Heart right ventricle (tissue), 16 donors: ENCODE measurements around the gene CATSPERD. TPM values are rescaled to one million over a fixed set of nuclear protein-coding genes. Genes with fewer than 3 reads are reported as not detected.
A peak's percentile ranks its signal among the peaks of the same experiment; 100 is the strongest.

Experiments used
- ATAC-seq, 8 donors: fragments of 200-7000 bp; cut with Tn5 transposase; one replicate each; pipeline ENCODE4 v1.9.1; 2020; ENCODE audit warnings: mild to moderate bottlenecking in 8 of 8, moderate library complexity in 8 of 8, moderate number of reproducible peaks in 1 of 8
- DNase-seq, 2 donors: peaks; one replicate each; pipeline ENCODE4 v3.0.0-alpha.2; 2020
- H3K27ac ChIP-seq, 10 donors: fragments of 200-600 bp; sonication (generic) in 2 of 10; one replicate each; pipeline versions ENCODE4 v1.5.0 to v1.8.0; 2020 to 2022; ENCODE audit warnings: mild to moderate bottlenecking in 3 of 10
- H3K27me3 ChIP-seq, 7 donors: fragments of 200-600 bp; one replicate each; pipeline ENCODE4 v1.8.0; 2021 to 2022; ENCODE audit warnings: mild to moderate bottlenecking in 2 of 7
- H3K36me3 ChIP-seq, 9 donors: fragments of 200-600 bp; sonication (generic) in 1 of 9; one replicate each; pipeline versions ENCODE4 v1.5.0 to v1.8.0; 2020 to 2022; ENCODE audit warnings: mild to moderate bottlenecking in 2 of 9
- H3K4me1 ChIP-seq, 9 donors: fragments of 200-600 bp; sonication (generic) in 1 of 9; one replicate each; pipeline versions ENCODE4 v1.5.0 to v1.8.0; 2020 to 2022; ENCODE audit warnings: mild to moderate bottlenecking in 4 of 9
- H3K4me3 ChIP-seq, 10 donors: fragments of 200-600 bp; sonication (generic) in 2 of 10; one replicate each; pipeline versions ENCODE4 v1.5.0 to v1.8.0; 2020 to 2022; ENCODE audit warnings: mild to moderate bottlenecking in 7 of 10, moderate library complexity in 2 of 10
- H3K9me3 ChIP-seq, 11 donors: fragments of 200-600 bp in 10 of 11; sonication (generic) in 2 of 11; one replicate each; pipeline versions ENCODE4 v1.5.0 to v1.8.0; 2013 to 2022; ENCODE audit warnings: mild to moderate bottlenecking in 2 of 11, control low read depth in 1 of 11, moderate library complexity in 1 of 11
- WGBS, 2 donors: extraction: QIAGEN DNeasy Blood & Tissue Kit; methylation state at CpG; one replicate each; pipeline ENCODE4 v1.1.7; 2013; ENCODE audit warnings: inconsistent platforms in 1 of 2; 5-methylcytosine and 5-hydroxymethylcytosine counted together
- intact Hi-C, 10 donors: fragments of 100-400 bp; cut with DNase I; formaldehyde crosslinking; loops; one replicate each; pipeline versions ENCODE4 v1.11.1 to v1.14.2; 2022
- long read RNA-seq, 3 donors: library from polyadenylated mRNA; unstranded; transcript quantifications; one replicate each; pipeline ENCODE4 v2.0.0, GENCODE V29; 2020 to 2021
- polyA plus RNA-seq, 2 donors: library from polyadenylated mRNA; stranded (reverse); fragments of 200-250 nt; gene quantifications; one replicate each; pipeline ENCODE4 v1.2.3, GENCODE V29; 2013
- total RNA-seq, 10 donors: library from RNA; stranded (reverse); fragmentation: NEBNext Ultra II Directional in 3 of 10; extraction: Animal tissue kit (Norgen Biotek cat#: 25700) in 3 of 10; gene quantifications; one replicate each; pipeline versions ENCODE4 v1.2.1 to v1.2.4, GENCODE V29; 2021 to 2023
- TF ChIP-seq, protein P1 (sequence below), 9 donors: fragments of 200-600 bp; sonication (generic) in 2 of 9; IDR thresholded peaks; one replicate each; pipeline versions ENCODE4 v1.5.0 to v1.8.0; 2021 to 2022; ENCODE audit warnings: antibody characterized with exemption in 9 of 9, mild to moderate bottlenecking in 5 of 9, moderate library complexity in 1 of 9
- donor health status: Arrhythmogenic right ventricular cardiomyopathy.
- donor health status: ischemic (EF 13 %, LVEDD 7.1; RV severe dilation, severe dysfunction).
- donor health status: healthy with polysubstance abuse.
- donor health status: DM: no; HTN: yes; CAD: no.
- donor health status: DM: no; HTN: no; CAD: no.
- donor health status: ischemic (EF 25% LVEDD 6.9; RV normal size, moderate dysfunction).
- donor health status: ischemic (EF 25% LVEDD 5.7; RV mildly dilated, moderate dysfunction).
- donor health status: healthy.
- donor health status: DM: yes; HTN: yes; CAD: no.
- donor health status: Ischemic cardiomyopathy.
- donor health status: ischemic (EF 35%, LVEDD 5.7; RV mildly dilated, moderate dysfunction).
- donor health status: nonischemic (EF 11% LVEDD 7.7; RV severe dilation, severe dysfunction).
- donor health status: DM: yes; HTN: yes; CAD: no.
- donor health status: PGD.
- donor health status: ischemic (EF 29% LVEDD 5.4; RV normal size, mild dysfunction).
- donor health status: nonischemic (EF 23%, LVEDD 6.1; RV moderate dilation, normal function).

CATSPERD gene, protein sequence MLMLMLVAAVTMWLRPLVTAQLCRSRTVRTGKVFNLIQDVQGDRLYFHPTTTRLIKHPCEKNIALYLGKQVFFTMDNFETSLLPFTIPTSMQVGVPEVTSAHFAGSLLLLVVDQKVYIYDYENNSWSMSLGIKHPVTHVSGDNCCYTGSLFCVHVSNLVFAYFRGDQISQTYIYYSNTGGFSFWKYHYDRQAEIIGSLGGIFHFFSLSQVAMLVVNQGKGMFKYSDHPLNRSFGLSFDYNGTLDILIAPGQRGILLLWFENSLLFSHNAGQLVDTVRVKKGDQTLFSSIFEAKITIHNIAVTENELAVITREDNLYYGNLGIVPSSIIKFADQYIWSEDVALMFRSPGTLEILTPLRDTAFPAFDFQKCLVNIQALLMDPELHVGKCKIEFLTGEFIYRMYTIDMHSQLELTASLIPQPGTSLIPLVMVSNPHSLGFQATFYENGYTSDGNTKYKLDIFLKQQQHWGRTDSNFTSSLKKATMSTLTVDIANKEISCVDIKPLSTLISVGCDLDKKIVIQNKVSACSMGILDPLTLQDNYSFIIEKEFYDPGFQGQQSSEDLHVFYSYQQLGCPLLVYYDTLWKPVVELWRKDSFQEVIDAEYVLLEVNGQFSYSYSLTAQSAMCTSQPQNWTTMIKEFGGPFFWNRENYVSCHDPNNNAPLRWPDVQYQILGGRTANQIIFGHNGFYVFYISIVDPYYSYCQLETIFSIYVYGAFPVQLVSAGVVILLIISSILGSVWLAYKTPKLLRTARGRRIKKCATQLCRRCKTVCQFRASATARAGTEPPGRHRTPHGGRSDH
- total RNA-seq (not detected), polyA plus RNA-seq (not detected)
- long read RNA-seq, donor 1, partial matches to known transcripts, result 0 of 1 reads
- long read RNA-seq, donor 1, other reads (novel, unspliced or antisense), result 1 of 1 reads
- long read RNA-seq, donor 2, result 0 reads
- long read RNA-seq, donor 3, result 0 reads

DNA sequence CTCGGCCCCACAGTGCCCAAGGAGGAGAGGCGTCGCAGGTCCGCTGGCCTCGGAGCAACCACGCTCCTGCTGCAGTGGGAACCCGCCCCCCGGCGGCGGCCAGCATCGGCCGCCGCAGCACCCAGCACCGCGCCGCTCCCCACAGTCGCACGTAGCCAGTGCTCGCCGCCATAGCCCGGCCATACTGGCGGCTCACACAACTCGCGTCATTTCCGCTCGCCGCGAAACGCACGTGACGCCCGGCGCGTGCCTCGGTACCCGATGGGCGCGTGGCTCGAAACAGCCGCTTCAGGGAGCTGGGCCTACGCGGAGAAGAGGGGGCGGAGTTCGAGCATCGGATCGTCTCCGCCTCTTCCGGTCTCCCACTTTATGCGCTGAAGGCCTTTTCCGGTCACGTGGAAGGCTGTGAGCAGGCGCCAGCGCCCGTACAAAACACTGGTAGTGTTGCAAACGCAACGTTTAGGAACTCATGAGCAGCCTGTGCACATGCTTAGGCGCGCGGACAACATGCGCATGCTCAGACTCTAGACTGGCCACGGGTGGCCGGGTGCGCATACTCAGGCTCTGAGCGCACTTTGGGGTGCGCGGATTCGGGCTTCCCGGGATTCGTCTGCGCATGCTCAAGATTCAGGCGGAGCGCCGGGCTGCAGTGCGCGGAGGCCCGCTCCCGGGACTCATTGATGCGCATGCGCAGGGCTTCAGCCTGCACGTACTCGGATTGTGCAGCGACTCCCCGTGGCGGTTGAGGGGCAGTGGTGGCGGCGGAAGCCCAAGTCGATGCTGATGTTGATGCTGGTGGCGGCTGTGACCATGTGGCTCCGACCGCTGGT is at the start of gene CATSPERD, which contains the start of gene LONP1:
Gene CATSPERD, plus strand, starts transcription at position 677 of the 830 bp plus-strand sequence. Its CDS starts 101 bp downstream, at position 778.
Gene LONP1, minus strand, starts transcription at position 186 of the 830 bp plus-strand sequence. Its CDS starts 14 bp downstream, at position 172.
- no peaks in the 10 kb centered on the region for H3K27me3 ChIP-seq
- H3K27ac ChIP-seq, result peak within 1 kb of the TSS; percentile 83 to 99 (median 93)
- ATAC-seq (peak; percentile 96 to 99 (median 98)), DNase-seq (peak; percentile 97 to 98)
- WGBS, 2 donors, result 0% methylated on average over 89 to 90 of the region's 90 CpGs
- intact Hi-C loops, result loop anchor here in 4 of 10 donors (2.0 kb wide), 3 partner anchors 29 to 71 kb away; partner anchors contain the start of genes RPL36 (in 2 of the 4), DUS3L (in 1 of the 4), HSD11B1L (in 1 of the 4) and MICOS13 (in 1 of the 4)
- peaks cover 0 to 8% (median 0%) of the 10 kb centered on the region in 9 donors for H3K36me3 ChIP-seq
- H3K4me3 ChIP-seq, result peak within 1 kb of the TSS; percentile 86 to 100 (median 96)
- TF ChIP-seq, protein P1, sequence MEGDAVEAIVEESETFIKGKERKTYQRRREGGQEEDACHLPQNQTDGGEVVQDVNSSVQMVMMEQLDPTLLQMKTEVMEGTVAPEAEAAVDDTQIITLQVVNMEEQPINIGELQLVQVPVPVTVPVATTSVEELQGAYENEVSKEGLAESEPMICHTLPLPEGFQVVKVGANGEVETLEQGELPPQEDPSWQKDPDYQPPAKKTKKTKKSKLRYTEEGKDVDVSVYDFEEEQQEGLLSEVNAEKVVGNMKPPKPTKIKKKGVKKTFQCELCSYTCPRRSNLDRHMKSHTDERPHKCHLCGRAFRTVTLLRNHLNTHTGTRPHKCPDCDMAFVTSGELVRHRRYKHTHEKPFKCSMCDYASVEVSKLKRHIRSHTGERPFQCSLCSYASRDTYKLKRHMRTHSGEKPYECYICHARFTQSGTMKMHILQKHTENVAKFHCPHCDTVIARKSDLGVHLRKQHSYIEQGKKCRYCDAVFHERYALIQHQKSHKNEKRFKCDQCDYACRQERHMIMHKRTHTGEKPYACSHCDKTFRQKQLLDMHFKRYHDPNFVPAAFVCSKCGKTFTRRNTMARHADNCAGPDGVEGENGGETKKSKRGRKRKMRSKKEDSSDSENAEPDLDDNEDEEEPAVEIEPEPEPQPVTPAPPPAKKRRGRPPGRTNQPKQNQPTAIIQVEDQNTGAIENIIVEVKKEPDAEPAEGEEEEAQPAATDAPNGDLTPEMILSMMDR (IDR thresholded peaks at IDR 0.05), result peak; percentile 85 to 99 (median 94)
- no peaks in the 10 kb centered on the region for H3K9me3 ChIP-seq
- H3K4me1 ChIP-seq, result peaks cover 0 to 46% (median 29%) of the 10 kb centered on the region in 9 donors

DNA sequence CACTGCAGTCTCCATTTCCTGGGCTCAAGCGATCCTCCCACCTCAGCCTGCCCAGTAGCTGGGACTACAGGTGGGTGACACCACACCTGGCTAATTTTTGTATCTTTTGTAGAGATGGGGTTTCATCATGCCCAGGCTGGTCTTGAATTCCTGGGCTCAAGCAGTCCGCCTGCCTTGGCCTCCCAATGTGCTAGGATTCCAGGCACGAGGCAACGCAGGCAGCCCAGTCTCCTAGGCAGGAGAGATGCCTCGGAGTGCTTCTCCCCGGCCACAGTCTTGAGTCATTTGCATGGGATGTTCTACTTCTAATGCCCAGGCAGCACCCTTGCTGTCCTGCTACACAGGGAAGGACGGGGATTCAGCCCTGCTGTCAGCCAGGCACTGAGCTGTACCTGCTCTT is 48.8 kb upstream of the CATSPERD start:
- whole genome bisulfite sequencing, 2 donors, result 95% methylated on average over 7 of the region's 7 CpGs
- Histone ChIP-seq H3K36me3 (peaks cover 0 to 54% (median 34%) of the 10 kb centered on the region in 9 donors), H3K4me3 (no peak overlapping the region), H3K27ac (no peak overlapping the region), H3K27me3 (no peaks in the 10 kb centered on the region), H3K9me3 (no peaks in the 10 kb centered on the region), H3K4me1 (peaks cover 0 to 16% (median 6%) of the 10 kb centered on the region in 9 donors)
- no peak for ATAC-seq
- no peak for DNase-seq
- TF ChIP-seq, protein P1 (IDR thresholded peaks at IDR 0.05), result no peak
- intact Hi-C loops, result no loop called here

DNA sequence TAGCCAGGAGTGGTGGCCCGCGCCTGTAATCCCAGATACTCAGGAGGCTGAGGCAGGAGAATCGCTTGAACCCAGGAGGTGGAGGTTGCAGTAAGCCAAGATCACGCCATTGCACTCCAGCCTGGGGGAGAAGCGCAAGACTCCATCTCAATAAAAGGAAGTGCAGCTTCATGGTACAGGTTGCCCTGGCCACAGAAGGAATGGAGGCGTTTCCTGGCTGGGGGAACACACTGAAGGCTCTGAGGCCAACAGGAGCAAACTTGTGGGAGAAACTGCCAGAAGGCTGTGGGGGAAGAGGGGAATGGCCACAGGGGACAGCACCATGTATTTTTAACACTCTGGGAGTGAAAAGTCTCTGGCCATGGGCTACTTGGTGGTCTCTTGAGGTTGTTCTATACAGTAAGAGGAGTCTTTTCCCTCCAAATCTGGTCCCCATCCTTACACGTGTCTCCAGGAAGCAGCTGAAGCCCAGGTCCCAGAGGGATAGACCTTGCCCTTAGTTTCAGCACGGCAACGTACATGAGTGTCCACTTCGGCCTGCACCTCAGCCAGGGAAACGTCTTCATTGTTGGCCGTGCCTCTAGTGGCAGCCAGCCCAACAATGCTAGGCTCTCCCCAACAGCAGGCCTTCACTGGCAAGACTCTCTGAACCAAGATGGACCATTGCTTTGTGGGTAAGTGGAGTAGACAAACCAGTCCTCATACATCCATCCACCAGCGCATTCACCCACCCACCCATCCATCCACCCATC is 47.6 kb upstream of the CATSPERD start:
- TF ChIP-seq, protein P1 (IDR thresholded peaks at IDR 0.05), result no peak
- no peaks in the 10 kb centered on the region for H3K9me3 ChIP-seq
- no peak overlapping the region for H3K27ac ChIP-seq
- no peak for ATAC-seq
- WGBS, 2 donors, result 82 to 87% methylated on average over 13 of the region's 13 CpGs
- no peak overlapping the region for H3K4me3 ChIP-seq
- H3K36me3 ChIP-seq, result peaks cover 0 to 45% (median 22%) of the 10 kb centered on the region in 9 donors
- no peaks in the 10 kb centered on the region for H3K27me3 ChIP-seq
- intact Hi-C loops, result no loop called here
- no peak for DNase-seq
- H3K4me1 ChIP-seq, result peaks cover 0 to 16% (median 6%) of the 10 kb centered on the region in 9 donors
